CD4-positive, alpha-beta T cell treated with Interleukin-21 for 1 hour (primary cell): Measurements from ENCODE around the gene GYPE.
"Not testable (repeated sequence)": the region's sequence is repeated elsewhere in the genome, so short reads cannot be mapped to it uniquely, and the experiment has no call there.

Source experiments
- DNase-seq: peaks from one replicate; pipeline ENCODE4 v3.0.0-alpha.2; 2020

GYPE gene

GRCh38 chr4:143905440-143905839 lies at the start of gene GYPE:
Gene GYPE (minus strand): TSS chr4:143905559. CDS start chr4:143905507, 52 bp downstream.
- DNase-seq = not testable (repeated sequence)

- not testable (repeated sequence) for DNase-seq
Measured at GRCh38 chr4:143951458-143951972, 46.2 kb upstream of the GYPE start.

- not testable (repeated sequence) for DNase-seq
Measured at GRCh38 chr4:143950967-143951366, 45.6 kb upstream of the GYPE start.

GRCh38 chr4:143950185-143950584 lies 44.8 kb upstream of the GYPE start:
- DNase-seq = not testable (repeated sequence)

GRCh38 chr4:143947493-143947892 lies 42.1 kb upstream of the GYPE start:
- not testable (repeated sequence) for DNase-seq

GRCh38 chr4:143940708-143941107 lies 35.3 kb upstream of the GYPE start:
- DNase-seq = not testable (repeated sequence)

- DNase-seq = no peak
Measured at GRCh38 chr4:143939528-143939927, 34.2 kb upstream of the GYPE start.

- DNase-seq = not testable (repeated sequence)
Measured at GRCh38 chr4:143938890-143939289, 33.5 kb upstream of the GYPE start.

- no peak for DNase-seq
Measured at GRCh38 chr4:143921181-143921580, 15.8 kb upstream of the GYPE start.

- DNase-seq = not testable (repeated sequence)
Measured at GRCh38 chr4:143916485-143916884, 11.1 kb upstream of the GYPE start.

GRCh38 chr4:143912478-143912877 lies 7.1 kb upstream of the GYPE start:
- DNase-seq = not testable (repeated sequence)

GRCh38 chr4:143911528-143912417 lies 6.4 kb upstream of the GYPE start:
- DNase-seq = peak; percentile 40

GRCh38 chr4:143910906-143911305 lies 5.5 kb upstream of the GYPE start:
- DNase-seq = not testable (repeated sequence)

GRCh38 chr4:143907811-143908210 lies 2.5 kb upstream of the GYPE start:
- DNase-seq = peak; percentile 36

GRCh38 chr4:143904431-143904830 lies 928 bp downstream of the GYPE start:
- DNase-seq = not testable (repeated sequence)

- not testable (repeated sequence) for DNase-seq
Measured at GRCh38 chr4:143890323-143890722, 15.0 kb downstream of the GYPE start.

- DNase-seq = not testable (repeated sequence)
Measured at GRCh38 chr4:143888189-143888588, 17.2 kb downstream of the GYPE start.

GRCh38 chr4:143884965-143885364 lies 20.4 kb downstream of the GYPE start:
- not testable (repeated sequence) for DNase-seq

GRCh38 chr4:143883529-143883928 lies 21.8 kb downstream of the GYPE start:
- no peak for DNase-seq

GRCh38 chr4:143882892-143883291 lies 22.5 kb downstream of the GYPE start:
- DNase-seq = no peak

- DNase-seq = not testable (repeated sequence)
Measured at GRCh38 chr4:143879561-143879960, 25.8 kb downstream of the GYPE start.

GRCh38 chr4:143875357-143875756 lies 30.0 kb downstream of the GYPE start:
- DNase-seq = not testable (repeated sequence)

- DNase-seq = not testable (repeated sequence)
Measured at GRCh38 chr4:143870523-143871268, 34.7 kb downstream of the GYPE start.
